Upper lobe of left lung (tissue), 4 donors: ENCODE results near the gene ARHGAP15.

Source experiments
- POLR2A ChIP-seq, 4 donors: fragments of 450-650 bp; IDR thresholded peaks; one replicate each; pipeline ENCODE4 v1.5.1; 2016 to 2017; ENCODE audit warnings: antibody characterized with exemption in 4 of 4, mild to moderate bottlenecking in 2 of 4
- POLR2AphosphoS5 ChIP-seq, 2 donors: sonication (generic); formaldehyde crosslinking; IDR thresholded peaks; one replicate each; pipeline ENCODE4 v1.5.1; 2017; ENCODE audit warnings: antibody characterized with exemption in 2 of 2
- TF ChIP-seq, protein P1 (sequence below), 6 experiments: fragments of 450-650 bp in 4 of 6; fragments of 200-600 bp in 2 of 6; sonication (generic) in 2 of 6; IDR thresholded peaks; one replicate each; pipeline ENCODE4 v1.5.1; 2016 to 2019; ENCODE audit warnings: antibody characterized with exemption in 6 of 6

DNA sequence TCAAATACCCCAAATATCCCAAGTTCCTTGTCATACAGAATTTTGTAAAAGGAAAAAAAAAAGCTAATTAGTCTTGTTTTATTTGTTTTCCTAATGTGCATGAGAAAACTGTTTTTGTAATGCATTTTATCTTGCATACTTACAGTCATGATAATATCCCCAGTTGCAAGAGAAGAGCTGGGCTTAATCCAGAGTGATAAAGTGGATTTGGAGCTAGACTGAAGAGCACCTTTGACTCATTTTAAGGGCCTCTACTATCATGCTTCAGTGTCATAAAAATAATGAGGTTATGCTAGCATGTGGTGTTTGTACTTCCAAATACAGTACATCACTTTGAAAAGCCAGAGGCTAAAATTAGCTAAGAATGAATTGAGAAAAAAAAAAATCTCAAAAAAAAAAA is 26.4 kb downstream of the ARHGAP15 start:
- TF ChIP-seq, protein P1, sequence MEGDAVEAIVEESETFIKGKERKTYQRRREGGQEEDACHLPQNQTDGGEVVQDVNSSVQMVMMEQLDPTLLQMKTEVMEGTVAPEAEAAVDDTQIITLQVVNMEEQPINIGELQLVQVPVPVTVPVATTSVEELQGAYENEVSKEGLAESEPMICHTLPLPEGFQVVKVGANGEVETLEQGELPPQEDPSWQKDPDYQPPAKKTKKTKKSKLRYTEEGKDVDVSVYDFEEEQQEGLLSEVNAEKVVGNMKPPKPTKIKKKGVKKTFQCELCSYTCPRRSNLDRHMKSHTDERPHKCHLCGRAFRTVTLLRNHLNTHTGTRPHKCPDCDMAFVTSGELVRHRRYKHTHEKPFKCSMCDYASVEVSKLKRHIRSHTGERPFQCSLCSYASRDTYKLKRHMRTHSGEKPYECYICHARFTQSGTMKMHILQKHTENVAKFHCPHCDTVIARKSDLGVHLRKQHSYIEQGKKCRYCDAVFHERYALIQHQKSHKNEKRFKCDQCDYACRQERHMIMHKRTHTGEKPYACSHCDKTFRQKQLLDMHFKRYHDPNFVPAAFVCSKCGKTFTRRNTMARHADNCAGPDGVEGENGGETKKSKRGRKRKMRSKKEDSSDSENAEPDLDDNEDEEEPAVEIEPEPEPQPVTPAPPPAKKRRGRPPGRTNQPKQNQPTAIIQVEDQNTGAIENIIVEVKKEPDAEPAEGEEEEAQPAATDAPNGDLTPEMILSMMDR (IDR thresholded peaks at IDR 0.05) = no peak
- no peak for TF ChIP-seq POLR2AphosphoS5 (IDR thresholded peaks at IDR 0.05)
- TF ChIP-seq POLR2A (IDR thresholded peaks at IDR 0.05) = no peak
